Bronchial epithelial cell (primary cell): ENCODE data around the gene FERMT2. TPM values are rescaled to one million over a fixed set of nuclear protein-coding genes. Genes with fewer than 3 reads are reported as not detected.

Source experiments
- DNase-seq: peaks from one replicate; pipeline ENCODE4 v3.0.0-alpha.2; 2010; ENCODE audit warnings: low read depth
- FAIRE-seq: peaks from 2 replicates; lab custom pipeline; 2011; peaks lifted over from hg19 to GRCh38; lab: Jason Lieb, UNC
- H3K27me3 ChIP-seq: 2 replicates; pipeline ENCODE4 v1.5.1; 2011; ENCODE audit warnings: low read length; ENCODE audit not compliant: control insufficient read depth, insufficient read depth
- H3K36me3 ChIP-seq: 2 replicates; pipeline ENCODE4 v1.5.1; 2011; ENCODE audit warnings: low read length; ENCODE audit not compliant: control insufficient read depth, insufficient read depth
- H3K4me3 ChIP-seq: 2 replicates; pipeline ENCODE4 v1.5.1; 2011; ENCODE audit warnings: mild to moderate bottlenecking, low read depth, low read length, control low read depth
- total RNA-seq: library from RNA; depleted of rRNA; stranded (reverse); fragments of >200 nt; gene quantifications from 2 replicates; pipeline ENCODE4 v1.2.1, GENCODE V29; 2014
- TF ChIP-seq, protein P1 (sequence below): IDR thresholded peaks from 2 replicates; pipeline ENCODE4 v1.5.1; 2011; ENCODE audit warnings: mild to moderate bottlenecking, moderate library complexity, low read length, control low read depth, inconsistent platforms; ENCODE audit not compliant: insufficient read depth, severe bottlenecking

The FERMT2 gene
- total RNA-seq, 1 donor from 2014 or later: 24.0 TPM

DNA sequence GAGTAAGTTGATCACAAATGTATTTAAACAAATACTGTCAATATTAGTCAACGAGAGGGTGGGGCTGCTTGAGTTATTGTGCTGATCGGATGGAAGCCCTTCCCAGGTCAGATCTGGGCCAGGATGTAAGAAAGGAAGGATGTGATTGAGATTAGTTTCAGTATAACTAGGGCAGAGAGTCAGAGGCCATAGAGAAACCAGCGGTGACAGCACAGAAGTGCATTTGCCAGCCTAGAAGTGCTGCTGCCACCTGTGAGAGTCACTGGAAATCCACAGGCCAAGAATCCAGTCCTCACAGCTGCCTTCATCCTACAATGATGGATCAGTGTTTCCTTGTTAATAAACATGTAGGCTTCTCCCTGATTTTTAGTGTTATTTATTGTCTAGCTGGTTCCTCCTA is 9.8 kb upstream of the FERMT2 start:
- no peak for FAIRE-seq
- TF ChIP-seq, protein P1, sequence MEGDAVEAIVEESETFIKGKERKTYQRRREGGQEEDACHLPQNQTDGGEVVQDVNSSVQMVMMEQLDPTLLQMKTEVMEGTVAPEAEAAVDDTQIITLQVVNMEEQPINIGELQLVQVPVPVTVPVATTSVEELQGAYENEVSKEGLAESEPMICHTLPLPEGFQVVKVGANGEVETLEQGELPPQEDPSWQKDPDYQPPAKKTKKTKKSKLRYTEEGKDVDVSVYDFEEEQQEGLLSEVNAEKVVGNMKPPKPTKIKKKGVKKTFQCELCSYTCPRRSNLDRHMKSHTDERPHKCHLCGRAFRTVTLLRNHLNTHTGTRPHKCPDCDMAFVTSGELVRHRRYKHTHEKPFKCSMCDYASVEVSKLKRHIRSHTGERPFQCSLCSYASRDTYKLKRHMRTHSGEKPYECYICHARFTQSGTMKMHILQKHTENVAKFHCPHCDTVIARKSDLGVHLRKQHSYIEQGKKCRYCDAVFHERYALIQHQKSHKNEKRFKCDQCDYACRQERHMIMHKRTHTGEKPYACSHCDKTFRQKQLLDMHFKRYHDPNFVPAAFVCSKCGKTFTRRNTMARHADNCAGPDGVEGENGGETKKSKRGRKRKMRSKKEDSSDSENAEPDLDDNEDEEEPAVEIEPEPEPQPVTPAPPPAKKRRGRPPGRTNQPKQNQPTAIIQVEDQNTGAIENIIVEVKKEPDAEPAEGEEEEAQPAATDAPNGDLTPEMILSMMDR: peak; percentile 2

DNA sequence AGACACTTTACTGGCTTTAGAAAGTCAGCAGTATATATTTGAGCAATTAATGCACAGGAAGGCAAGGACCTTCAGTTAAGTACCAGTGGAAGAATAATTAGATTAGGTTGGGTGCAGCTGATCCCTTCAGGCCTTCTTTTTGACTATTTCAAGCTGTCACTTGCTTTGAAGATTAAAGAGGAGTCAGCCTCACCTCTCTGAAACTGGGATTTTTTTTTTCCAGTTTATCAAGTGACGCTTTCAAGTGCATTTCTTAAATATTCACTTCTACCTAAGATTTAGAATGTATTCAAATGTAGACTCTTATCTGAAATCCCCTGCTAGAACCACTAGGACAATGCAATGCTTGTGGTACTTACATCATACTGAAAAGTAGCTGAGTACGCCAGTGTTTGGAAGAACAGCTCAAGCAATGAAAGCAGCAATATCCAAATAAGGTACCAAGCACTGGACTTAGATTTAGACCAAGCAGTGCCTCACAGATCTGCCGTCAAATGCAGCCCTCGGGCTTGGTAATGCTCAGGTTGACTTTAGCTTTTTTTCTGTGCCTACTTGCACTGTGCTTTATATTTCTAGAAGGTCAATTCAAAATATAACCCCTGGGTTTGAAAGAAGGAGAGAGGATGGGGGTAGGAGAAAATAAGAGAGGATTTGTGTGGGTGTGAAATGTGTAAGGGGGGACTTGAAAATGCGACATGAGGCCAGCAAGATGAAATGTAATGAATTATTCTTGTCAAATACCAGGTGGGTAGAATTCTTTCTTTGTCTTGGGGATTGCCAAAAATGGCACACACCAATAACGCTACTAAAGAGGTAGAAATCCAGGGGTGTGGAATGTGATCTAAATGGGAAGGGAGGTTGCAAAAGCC is 3.7 kb upstream of the FERMT2 start:
- H3K4me3 ChIP-seq: no peak overlapping the region
- TF ChIP-seq, protein P1: no peak
- no peak for FAIRE-seq
- H3K36me3 ChIP-seq: no peaks in the 10 kb centered on the region
- no peak for DNase-seq
- no peaks in the 10 kb centered on the region for H3K27me3 ChIP-seq

More for the DNA sequence above, 9.8 kb upstream of the FERMT2 start:
- Histone ChIP-seq H3K27me3 (no peaks in the 10 kb centered on the region), H3K4me3 (no peak overlapping the region), H3K36me3 (no peaks in the 10 kb centered on the region)
- DNase-seq: peak; percentile 35

DNA sequence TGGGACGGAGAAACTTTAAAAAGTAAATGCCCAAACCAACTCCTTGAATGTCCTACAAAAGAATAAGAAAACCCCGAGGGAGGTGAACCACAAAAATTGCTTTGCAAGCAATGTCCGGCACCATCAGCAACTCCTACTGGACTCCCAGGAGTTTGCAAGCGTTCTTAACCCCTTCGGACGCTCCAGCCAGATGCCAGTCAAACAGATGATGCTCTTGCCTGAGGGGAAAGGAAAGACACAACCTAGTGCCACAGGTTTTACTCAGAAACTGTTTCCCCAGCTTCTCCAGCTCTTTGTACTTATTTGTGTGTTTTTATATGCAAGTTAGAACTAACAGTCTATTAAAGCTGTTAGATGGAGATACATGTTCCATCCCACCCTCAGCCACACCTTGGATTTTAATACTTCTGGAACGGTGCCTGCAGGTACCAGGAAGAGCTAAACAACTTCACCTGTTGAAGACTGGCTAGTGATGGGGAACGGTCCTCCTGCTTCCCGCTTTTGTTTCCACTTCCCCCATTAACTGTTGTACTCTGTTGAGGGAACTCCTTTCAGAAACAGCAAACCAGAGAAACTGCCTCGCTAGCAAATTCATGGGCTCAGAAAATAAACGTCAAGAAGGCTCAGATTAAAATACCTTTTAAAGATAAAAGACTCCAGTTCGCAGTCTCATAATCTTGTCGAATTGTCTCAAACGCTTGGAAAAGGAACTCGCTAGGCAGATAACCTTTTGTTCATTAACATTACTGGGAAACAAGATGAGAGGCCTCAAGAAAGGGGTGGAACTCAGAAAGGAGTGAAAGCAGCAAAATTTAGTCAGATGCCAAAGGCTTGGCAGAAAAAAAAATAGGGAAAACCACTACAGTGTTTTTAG is 1.1 kb upstream of the FERMT2 start:
- FAIRE-seq (no peak), DNase-seq (peak; percentile 48)
- no peaks in the 10 kb centered on the region for H3K27me3 ChIP-seq
- TF ChIP-seq, protein P1: no peak
- H3K4me3 ChIP-seq: peak overlapping the region; percentile 71
- peaks cover 1% of the 10 kb centered on the region for H3K36me3 ChIP-seq

DNA sequence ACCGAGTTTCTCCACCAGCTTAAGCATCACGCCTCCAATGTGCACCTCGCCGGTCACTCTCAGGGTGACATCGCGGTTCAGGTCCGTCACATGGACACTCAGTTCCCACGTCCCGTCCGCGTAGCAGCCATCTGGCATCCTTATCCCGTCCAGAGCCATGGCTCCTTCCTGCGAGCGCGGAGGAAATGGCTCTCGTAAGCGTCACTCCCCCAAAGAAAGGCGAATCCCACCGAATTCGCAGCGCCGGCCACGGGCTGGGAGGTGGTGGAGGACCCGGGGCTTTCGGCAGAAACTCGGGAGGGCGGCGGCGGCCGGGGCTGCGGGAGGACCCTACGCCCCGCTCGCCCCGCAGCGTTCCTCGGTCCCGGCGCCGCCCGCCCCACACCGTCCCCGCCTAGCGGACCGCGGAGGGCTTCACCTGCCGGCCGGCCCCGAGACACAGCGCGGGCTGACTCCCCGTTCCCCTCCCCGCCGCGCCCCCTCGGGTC is 396 bp downstream of the FERMT2 start:
- Histone ChIP-seq H3K27me3 (no peaks in the 10 kb centered on the region), H3K4me3 (peak overlapping the region; percentile 71), H3K36me3 (peaks cover 1% of the 10 kb centered on the region)
- no peak for FAIRE-seq
- TF ChIP-seq, protein P1: no peak
- DNase-seq: peak; percentile 21

DNA sequence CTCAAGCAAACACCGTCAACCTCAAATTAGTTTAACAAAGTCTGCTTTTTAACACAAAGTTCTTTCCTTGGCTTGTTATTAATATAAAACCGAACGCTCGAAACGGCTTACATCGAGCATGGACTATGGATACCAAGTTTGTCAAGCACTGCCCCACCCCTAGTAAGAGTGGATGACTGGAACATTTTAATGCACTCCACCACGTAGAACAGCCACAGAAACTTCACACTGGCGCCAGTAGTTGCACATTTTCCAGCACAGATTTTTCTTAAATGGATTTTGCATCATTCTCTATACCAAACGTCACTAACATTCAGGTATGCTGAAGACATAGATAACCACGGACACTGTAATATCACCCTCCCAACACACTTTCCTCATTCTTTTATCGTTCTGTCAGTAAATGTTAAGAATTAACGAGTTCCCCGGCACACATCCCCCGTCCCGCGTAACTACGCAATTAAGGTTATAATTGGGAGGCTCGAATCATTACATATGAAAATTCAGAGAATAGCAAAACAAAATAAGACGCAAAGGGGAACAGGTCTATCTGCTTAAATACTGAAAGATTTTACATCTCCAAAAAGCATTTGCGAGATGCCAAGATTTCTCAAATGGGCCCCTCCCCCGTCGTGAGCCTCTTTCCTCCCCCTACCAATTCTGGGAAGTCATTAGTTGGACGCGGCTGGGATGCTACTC is 990 bp downstream of the FERMT2 start:
- peaks cover 1% of the 10 kb centered on the region for H3K36me3 ChIP-seq
- DNase-seq (peak; percentile 61), FAIRE-seq (no peak)
- peak overlapping the region; percentile 71 for H3K4me3 ChIP-seq
- no peaks in the 10 kb centered on the region for H3K27me3 ChIP-seq
- TF ChIP-seq, protein P1: no peak
